ENCODE results near the gene PRKG1.

Gene PRKG1

GRCh38 chr10:51074238-51075028, at the start of gene PRKG1:
Gene PRKG1, plus strand, starts transcription at chr10:51074487.
- Mint-ChIP-seq H3K4me1 (ENCODE audit: low read depth) (peaks cover 16% of the 10 kb centered on the region), H3K36me3 (no peaks in the 10 kb centered on the region), H3K27ac (no peak within 1 kb of the TSS), H3K4me3 (peak within 1 kb of the TSS; percentile 74), H3K9me3 (ENCODE audit: low read depth) (no peaks in the 10 kb centered on the region), H3K27me3 (peaks cover 26% of the 10 kb centered on the region)

GRCh38 chr10:51028420-51028819, 45.9 kb upstream of the PRKG1 start:
- Mint-ChIP-seq H3K4me1 (ENCODE audit: low read depth) (no peaks in the 10 kb centered on the region), H3K36me3 (no peaks in the 10 kb centered on the region), H3K4me3 (no peak overlapping the region), H3K27ac (no peak overlapping the region), H3K9me3 (ENCODE audit: low read depth) (no peaks in the 10 kb centered on the region), H3K27me3 (peaks cover 3% of the 10 kb centered on the region)

GRCh38 chr10:51029172-51029641, 45.1 kb upstream of the PRKG1 start:
- no peaks in the 10 kb centered on the region for H3K4me1 Mint-ChIP-seq (ENCODE audit: low read depth)
- no peak overlapping the region for H3K4me3 Mint-ChIP-seq
- no peak overlapping the region for H3K27ac Mint-ChIP-seq
- H3K36me3 Mint-ChIP-seq: no peaks in the 10 kb centered on the region
- H3K9me3 Mint-ChIP-seq (ENCODE audit: low read depth): no peaks in the 10 kb centered on the region
- H3K27me3 Mint-ChIP-seq: peaks cover 4% of the 10 kb centered on the region

GRCh38 chr10:51030480-51030879, 43.8 kb upstream of the PRKG1 start:
- no peaks in the 10 kb centered on the region for H3K36me3 Mint-ChIP-seq
- H3K27me3 Mint-ChIP-seq: peaks cover 4% of the 10 kb centered on the region
- no peaks in the 10 kb centered on the region for H3K9me3 Mint-ChIP-seq (ENCODE audit: low read depth)
- no peak overlapping the region for H3K27ac Mint-ChIP-seq
- H3K4me1 Mint-ChIP-seq (ENCODE audit: low read depth): no peaks in the 10 kb centered on the region
- H3K4me3 Mint-ChIP-seq: no peak overlapping the region

GRCh38 chr10:51031950-51032349, 42.3 kb upstream of the PRKG1 start:
- Mint-ChIP-seq H3K4me3 (no peak overlapping the region), H3K27me3 (peaks cover 4% of the 10 kb centered on the region), H3K36me3 (no peaks in the 10 kb centered on the region), H3K27ac (no peak overlapping the region), H3K9me3 (ENCODE audit: low read depth) (no peaks in the 10 kb centered on the region), H3K4me1 (ENCODE audit: low read depth) (no peaks in the 10 kb centered on the region)

- Mint-ChIP-seq H3K27me3 (peaks cover 4% of the 10 kb centered on the region), H3K4me1 (ENCODE audit: low read depth) (no peaks in the 10 kb centered on the region), H3K9me3 (ENCODE audit: low read depth) (no peaks in the 10 kb centered on the region), H3K36me3 (no peaks in the 10 kb centered on the region), H3K4me3 (no peak overlapping the region), H3K27ac (no peak overlapping the region)
Measured at GRCh38 chr10:51034769-51035168, 39.5 kb upstream of the PRKG1 start.

GRCh38 chr10:51035344-51035743, 38.9 kb upstream of the PRKG1 start:
- H3K4me1 Mint-ChIP-seq (ENCODE audit: low read depth): no peaks in the 10 kb centered on the region
- H3K9me3 Mint-ChIP-seq (ENCODE audit: low read depth): no peaks in the 10 kb centered on the region
- H3K4me3 Mint-ChIP-seq: no peak overlapping the region
- no peak overlapping the region for H3K27ac Mint-ChIP-seq
- peaks cover 4% of the 10 kb centered on the region for H3K27me3 Mint-ChIP-seq
- H3K36me3 Mint-ChIP-seq: no peaks in the 10 kb centered on the region

GRCh38 chr10:51045871-51046270, 28.4 kb upstream of the PRKG1 start:
- peaks cover under 1% of the 10 kb centered on the region for H3K27me3 Mint-ChIP-seq
- no peak overlapping the region for H3K4me3 Mint-ChIP-seq
- no peak overlapping the region for H3K27ac Mint-ChIP-seq
- no peaks in the 10 kb centered on the region for H3K4me1 Mint-ChIP-seq (ENCODE audit: low read depth)
- H3K36me3 Mint-ChIP-seq: no peaks in the 10 kb centered on the region
- H3K9me3 Mint-ChIP-seq (ENCODE audit: low read depth): no peaks in the 10 kb centered on the region

GRCh38 chr10:51046654-51047053, 27.6 kb upstream of the PRKG1 start:
- no peaks in the 10 kb centered on the region for H3K4me1 Mint-ChIP-seq (ENCODE audit: low read depth)
- no peaks in the 10 kb centered on the region for H3K9me3 Mint-ChIP-seq (ENCODE audit: low read depth)
- H3K27ac Mint-ChIP-seq: no peak overlapping the region
- H3K36me3 Mint-ChIP-seq: no peaks in the 10 kb centered on the region
- H3K27me3 Mint-ChIP-seq: no peaks in the 10 kb centered on the region
- no peak overlapping the region for H3K4me3 Mint-ChIP-seq

- Mint-ChIP-seq H3K4me3 (no peak overlapping the region), H3K4me1 (ENCODE audit: low read depth) (no peaks in the 10 kb centered on the region), H3K9me3 (ENCODE audit: low read depth) (no peaks in the 10 kb centered on the region), H3K36me3 (no peaks in the 10 kb centered on the region), H3K27me3 (no peaks in the 10 kb centered on the region), H3K27ac (no peak overlapping the region)
Measured at GRCh38 chr10:51047857-51048256, 26.4 kb upstream of the PRKG1 start.

GRCh38 chr10:51048792-51049191, 25.5 kb upstream of the PRKG1 start:
- Mint-ChIP-seq H3K27ac (no peak overlapping the region), H3K9me3 (ENCODE audit: low read depth) (no peaks in the 10 kb centered on the region), H3K36me3 (no peaks in the 10 kb centered on the region), H3K27me3 (no peaks in the 10 kb centered on the region), H3K4me3 (no peak overlapping the region), H3K4me1 (ENCODE audit: low read depth) (no peaks in the 10 kb centered on the region)

- Mint-ChIP-seq H3K4me1 (ENCODE audit: low read depth) (no peaks in the 10 kb centered on the region), H3K27ac (no peak overlapping the region), H3K27me3 (peaks cover 2% of the 10 kb centered on the region), H3K4me3 (no peak overlapping the region), H3K9me3 (ENCODE audit: low read depth) (no peaks in the 10 kb centered on the region), H3K36me3 (no peaks in the 10 kb centered on the region)
Measured at GRCh38 chr10:51052163-51052562, 22.1 kb upstream of the PRKG1 start.

GRCh38 chr10:51057925-51058324, 16.4 kb upstream of the PRKG1 start:
- H3K36me3 Mint-ChIP-seq: no peaks in the 10 kb centered on the region
- peaks cover 2% of the 10 kb centered on the region for H3K27me3 Mint-ChIP-seq
- H3K27ac Mint-ChIP-seq: no peak overlapping the region
- no peaks in the 10 kb centered on the region for H3K9me3 Mint-ChIP-seq (ENCODE audit: low read depth)
- no peaks in the 10 kb centered on the region for H3K4me1 Mint-ChIP-seq (ENCODE audit: low read depth)
- no peak overlapping the region for H3K4me3 Mint-ChIP-seq

GRCh38 chr10:51063166-51063565, 11.1 kb upstream of the PRKG1 start:
- Mint-ChIP-seq H3K4me1 (ENCODE audit: low read depth) (no peaks in the 10 kb centered on the region), H3K9me3 (ENCODE audit: low read depth) (no peaks in the 10 kb centered on the region), H3K36me3 (no peaks in the 10 kb centered on the region), H3K4me3 (no peak overlapping the region), H3K27ac (no peak overlapping the region), H3K27me3 (peaks cover under 1% of the 10 kb centered on the region)

- no peak overlapping the region for H3K4me3 Mint-ChIP-seq
- no peak overlapping the region for H3K27ac Mint-ChIP-seq
- H3K9me3 Mint-ChIP-seq (ENCODE audit: low read depth): no peaks in the 10 kb centered on the region
- peaks cover 1% of the 10 kb centered on the region for H3K27me3 Mint-ChIP-seq
- no peaks in the 10 kb centered on the region for H3K4me1 Mint-ChIP-seq (ENCODE audit: low read depth)
- H3K36me3 Mint-ChIP-seq: no peaks in the 10 kb centered on the region
Measured at GRCh38 chr10:51063659-51064535, 10.4 kb upstream of the PRKG1 start.
